Dendritic cell treated with granulocyte-macrophage colony-stimulating factor and Interleukin-4, amounts not matched to agents 40 ng/mL and 50 ng/mL, for 4 days (primary cell): ENCODE measurements around the gene BCAS3.

ENCODE experiments used
- H3K27ac Mint-ChIP-seq: one replicate; pipeline ENCODE4 v1.8.0; 2022; ENCODE audit warnings: mild to moderate bottlenecking, mixed read lengths
- H3K27me3 Mint-ChIP-seq: one replicate; pipeline ENCODE4 v1.8.0; 2022; ENCODE audit warnings: mild to moderate bottlenecking, mixed read lengths
- H3K36me3 Mint-ChIP-seq: one replicate; pipeline ENCODE4 v1.8.0; 2022; ENCODE audit warnings: low read depth, mixed read lengths
- H3K4me1 Mint-ChIP-seq: one replicate; pipeline ENCODE4 v1.8.0; 2022; ENCODE audit warnings: low read depth, mixed read lengths
- H3K4me3 Mint-ChIP-seq: one replicate; pipeline ENCODE4 v1.8.0; 2022; ENCODE audit warnings: mild to moderate bottlenecking, moderate library complexity, mixed read lengths
- H3K9me3 Mint-ChIP-seq: one replicate; pipeline ENCODE4 v1.8.0; 2022; ENCODE audit warnings: mixed read lengths
- intact Hi-C: fragments of 100-400 bp; cut with micrococcal nuclease; formaldehyde crosslinking; loops from one replicate; pipeline ENCODE4 v1.15.0; 2022

BCAS3 gene

GRCh38 chr17:60677308-60678117 is at the start of gene BCAS3:
Gene BCAS3, plus strand, starts transcription at chr17:60677851.
- Mint-ChIP-seq H3K36me3 (peaks cover 36% of the 10 kb centered on the region), H3K9me3 (peaks cover 10% of the 10 kb centered on the region), H3K4me3 (peak within 1 kb of the TSS; percentile 94), H3K27ac (peak within 1 kb of the TSS; percentile 96), H3K4me1 (peaks cover 20% of the 10 kb centered on the region), H3K27me3 (no peaks in the 10 kb centered on the region)
- intact Hi-C loops = no loop called here

- H3K27me3 Mint-ChIP-seq = no peaks in the 10 kb centered on the region
- intact Hi-C loops = no loop called here
- peaks cover 43% of the 10 kb centered on the region for H3K36me3 Mint-ChIP-seq
- H3K4me3 Mint-ChIP-seq = no peak overlapping the region
- peak overlapping the region; percentile 27 for H3K27ac Mint-ChIP-seq
- no peaks in the 10 kb centered on the region for H3K4me1 Mint-ChIP-seq
- no peaks in the 10 kb centered on the region for H3K9me3 Mint-ChIP-seq
Observed at GRCh38 chr17:60628252-60628889, 49.3 kb upstream of the BCAS3 start.

GRCh38 chr17:60629120-60629519 is 48.5 kb upstream of the BCAS3 start:
- intact Hi-C loops = no loop called here
- H3K9me3 Mint-ChIP-seq = no peaks in the 10 kb centered on the region
- no peak overlapping the region for H3K4me3 Mint-ChIP-seq
- H3K27me3 Mint-ChIP-seq = no peaks in the 10 kb centered on the region
- H3K4me1 Mint-ChIP-seq = no peaks in the 10 kb centered on the region
- H3K36me3 Mint-ChIP-seq = peaks cover 46% of the 10 kb centered on the region
- no peak overlapping the region for H3K27ac Mint-ChIP-seq

GRCh38 chr17:60630352-60630751 is 47.3 kb upstream of the BCAS3 start:
- Mint-ChIP-seq H3K27ac (no peak overlapping the region), H3K36me3 (peaks cover 50% of the 10 kb centered on the region), H3K27me3 (no peaks in the 10 kb centered on the region), H3K4me1 (no peaks in the 10 kb centered on the region), H3K4me3 (no peak overlapping the region), H3K9me3 (no peaks in the 10 kb centered on the region)
- intact Hi-C loops = loop anchor here (10.0 kb wide), 2 partner anchors 56 to 156 kb away; no protein-coding TSS in a partner anchor

GRCh38 chr17:60631119-60631518 is 46.5 kb upstream of the BCAS3 start:
- H3K4me3 Mint-ChIP-seq = no peak overlapping the region
- H3K9me3 Mint-ChIP-seq = no peaks in the 10 kb centered on the region
- no peaks in the 10 kb centered on the region for H3K27me3 Mint-ChIP-seq
- intact Hi-C loops = loop anchor here (10.0 kb wide), 2 partner anchors 56 to 156 kb away; no protein-coding TSS in a partner anchor
- H3K4me1 Mint-ChIP-seq = no peaks in the 10 kb centered on the region
- peaks cover 55% of the 10 kb centered on the region for H3K36me3 Mint-ChIP-seq
- peak overlapping the region; percentile 61 for H3K27ac Mint-ChIP-seq

- Mint-ChIP-seq H3K36me3 (peaks cover 84% of the 10 kb centered on the region), H3K27me3 (no peaks in the 10 kb centered on the region), H3K27ac (peak overlapping the region; percentile 3), H3K4me3 (no peak overlapping the region), H3K4me1 (peaks cover 8% of the 10 kb centered on the region), H3K9me3 (no peaks in the 10 kb centered on the region)
- intact Hi-C loops = loop anchor here (10.0 kb wide), 2 partner anchors 63 to 163 kb away; no protein-coding TSS in a partner anchor
Observed at GRCh38 chr17:60637683-60638082, 40.0 kb upstream of the BCAS3 start.

GRCh38 chr17:60639019-60639330 is 38.7 kb upstream of the BCAS3 start:
- Mint-ChIP-seq H3K4me1 (peaks cover 8% of the 10 kb centered on the region), H3K27me3 (no peaks in the 10 kb centered on the region), H3K9me3 (no peaks in the 10 kb centered on the region), H3K4me3 (no peak overlapping the region), H3K36me3 (peaks cover 83% of the 10 kb centered on the region), H3K27ac (no peak overlapping the region)
- intact Hi-C loops = loop anchor here (10.0 kb wide), 2 partner anchors 64 to 164 kb away; no protein-coding TSS in a partner anchor

GRCh38 chr17:60640503-60640902 is 37.1 kb upstream of the BCAS3 start:
- Mint-ChIP-seq H3K27ac (no peak overlapping the region), H3K4me1 (peaks cover 8% of the 10 kb centered on the region), H3K9me3 (no peaks in the 10 kb centered on the region), H3K4me3 (no peak overlapping the region), H3K36me3 (peaks cover 81% of the 10 kb centered on the region), H3K27me3 (no peaks in the 10 kb centered on the region)
- intact Hi-C loops = loop anchor here (5.0 kb wide), 1 partner anchor 113 kb away; the partner anchor contains the start of gene APPBP2

GRCh38 chr17:60641126-60641525 is 36.5 kb upstream of the BCAS3 start:
- no peaks in the 10 kb centered on the region for H3K9me3 Mint-ChIP-seq
- intact Hi-C loops = loop anchor here (5.0 kb wide), 1 partner anchor 114 kb away; the partner anchor contains the start of gene APPBP2
- peaks cover 77% of the 10 kb centered on the region for H3K36me3 Mint-ChIP-seq
- no peaks in the 10 kb centered on the region for H3K27me3 Mint-ChIP-seq
- H3K27ac Mint-ChIP-seq = no peak overlapping the region
- peaks cover 11% of the 10 kb centered on the region for H3K4me1 Mint-ChIP-seq
- no peak overlapping the region for H3K4me3 Mint-ChIP-seq

GRCh38 chr17:60641810-60642220 is 35.8 kb upstream of the BCAS3 start:
- Mint-ChIP-seq H3K27me3 (no peaks in the 10 kb centered on the region), H3K36me3 (peaks cover 70% of the 10 kb centered on the region), H3K4me3 (no peak overlapping the region), H3K4me1 (peaks cover 18% of the 10 kb centered on the region), H3K9me3 (no peaks in the 10 kb centered on the region), H3K27ac (no peak overlapping the region)
- intact Hi-C loops = loop anchor here (5.0 kb wide), 1 partner anchor 115 kb away; the partner anchor contains the start of gene APPBP2

GRCh38 chr17:60645918-60646523 is 31.6 kb upstream of the BCAS3 start:
- H3K4me1 Mint-ChIP-seq = peaks cover 24% of the 10 kb centered on the region
- intact Hi-C loops = no loop called here
- no peak overlapping the region for H3K4me3 Mint-ChIP-seq
- no peaks in the 10 kb centered on the region for H3K9me3 Mint-ChIP-seq
- no peak overlapping the region for H3K27ac Mint-ChIP-seq
- H3K36me3 Mint-ChIP-seq = peaks cover 65% of the 10 kb centered on the region
- no peaks in the 10 kb centered on the region for H3K27me3 Mint-ChIP-seq

GRCh38 chr17:60646701-60647100 is 30.9 kb upstream of the BCAS3 start:
- H3K9me3 Mint-ChIP-seq = no peaks in the 10 kb centered on the region
- no peaks in the 10 kb centered on the region for H3K27me3 Mint-ChIP-seq
- H3K4me1 Mint-ChIP-seq = peaks cover 17% of the 10 kb centered on the region
- H3K36me3 Mint-ChIP-seq = peaks cover 67% of the 10 kb centered on the region
- intact Hi-C loops = no loop called here
- H3K27ac Mint-ChIP-seq = no peak overlapping the region
- no peak overlapping the region for H3K4me3 Mint-ChIP-seq

GRCh38 chr17:60647705-60648104 is 29.9 kb upstream of the BCAS3 start:
- Mint-ChIP-seq H3K36me3 (peaks cover 73% of the 10 kb centered on the region), H3K4me1 (peaks cover 23% of the 10 kb centered on the region), H3K4me3 (no peak overlapping the region), H3K9me3 (no peaks in the 10 kb centered on the region), H3K27me3 (no peaks in the 10 kb centered on the region), H3K27ac (no peak overlapping the region)
- intact Hi-C loops = no loop called here
